PC-9 (cell line): ENCODE results near the gene CDH10. TPM values are rescaled to one million over a fixed set of nuclear protein-coding genes. Genes with fewer than 3 reads are reported as not detected.

Source experiments
- BruUV-seq: library from RNA; stranded (reverse); fragments of 400-500 nt; replicated peaks from 2 replicates; lab custom pipeline; 2021; lab: Mats Ljungman, UMichigan
- CTCF ChIA-PET: fragments of 300-600 bp; sonication (Branson Sonifier 250); formaldehyde crosslinking; loops from one replicate; lab custom pipeline; 2022; ENCODE audit warnings: antibody characterized with exemption; lab: Charles Lee
- POLR2A ChIA-PET: fragments of 300-600 bp; sonication (Branson Sonifier 250); formaldehyde crosslinking; loops from one replicate; lab custom pipeline; 2022; ENCODE audit warnings: antibody characterized with exemption; ENCODE audit not compliant: unreplicated experiment; lab: Charles Lee
- DNase-seq, 2 experiments: peaks; one replicate each; pipeline versions ENCODE4 v3.0.0 to v3.0.0-alpha.2; 2015 to 2022; ENCODE audit warnings: mixed read lengths in 1 of 2
- H2AFZ ChIP-seq: fragments of 200-600 bp; sonication (generic); 2 replicates; pipeline ENCODE4 v1.8.1; 2017; ENCODE audit warnings: antibody characterized with exemption
- H3F3A ChIP-seq: fragments of 200-600 bp; sonication (generic); 2 replicates; pipeline ENCODE4 v1.8.1; 2017; ENCODE audit warnings: antibody characterized with exemption, mild to moderate bottlenecking, low read depth; ENCODE audit not compliant: insufficient read depth
- H3K27ac ChIP-seq: fragments of 200-600 bp; sonication (generic); 2 replicates; pipeline ENCODE4 v1.6.1; 2016; ENCODE audit warnings: mixed run types
- H3K27me3 ChIP-seq: fragments of 200-600 bp; sonication (generic); 2 replicates; pipeline ENCODE4 v1.6.1; 2016; ENCODE audit warnings: low read depth, mixed run types; ENCODE audit not compliant: insufficient read depth
- H3K36me3 ChIP-seq: fragments of 200-600 bp; sonication (generic); 2 replicates; pipeline ENCODE4 v1.6.1; 2016; ENCODE audit warnings: low read depth, mixed run types
- H3K4me1 ChIP-seq: fragments of 200-600 bp; sonication (generic); replicated peaks from 2 replicates; pipeline ENCODE4 v1.6.1; 2016; ENCODE audit warnings: mixed run types; ENCODE audit not compliant: insufficient read depth
- H3K4me2 ChIP-seq: fragments of 200-600 bp; sonication (generic); 2 replicates; pipeline ENCODE4 v1.6.1; 2017; ENCODE audit warnings: mixed run types
- H3K4me3 ChIP-seq: fragments of 200-600 bp; sonication (generic); 2 replicates; pipeline ENCODE4 v1.6.1; 2016; ENCODE audit warnings: mixed run types
- H3K79me2 ChIP-seq: fragments of 200-600 bp; sonication (generic); 2 replicates; pipeline ENCODE4 v1.6.1; 2017; ENCODE audit warnings: low read depth, mixed run types
- H3K9me2 ChIP-seq: fragments of 200-600 bp; sonication (generic); 2 replicates; pipeline ENCODE4 v1.8.1; 2017; ENCODE audit warnings: mild to moderate bottlenecking; ENCODE audit not compliant: insufficient read depth
- H3K9me3 ChIP-seq: fragments of 200-600 bp; sonication (generic); 2 replicates; pipeline ENCODE4 v1.8.1; 2016; ENCODE audit warnings: low read depth; ENCODE audit not compliant: insufficient read depth
- H4K20me1 ChIP-seq: fragments of 200-600 bp; sonication (generic); 2 replicates; pipeline ENCODE4 v1.8.1; 2017; ENCODE audit not compliant: insufficient read depth
- CTCF ChIP-seq: fragments of 200-600 bp; sonication (generic); conservative IDR thresholded peaks from 2 replicates; pipeline ENCODE4 v1.6.1; 2017; ENCODE audit warnings: mixed run types, antibody characterized with exemption, mild to moderate bottlenecking, moderate library complexity
- EZH2 ChIP-seq: fragments of 200-600 bp; sonication (generic); IDR thresholded peaks from 2 replicates; pipeline ENCODE4 v1.8.0; 2017; ENCODE audit warnings: antibody characterized with exemption, low read depth
- intact Hi-C: fragments of 100-400 bp; cut with micrococcal nuclease; formaldehyde crosslinking; loops from one replicate; pipeline ENCODE4 v1.10.0; 2022; ENCODE audit not compliant: unreplicated experiment
- total RNA-seq: library from RNA; stranded (reverse); gene quantifications from 2 replicates; pipeline ENCODE4 v1.2.3, GENCODE V29; 2021

CDH10 gene
- total RNA-seq, 1 experiment from 2014 or later = 0.20 TPM

GRCh38 chr5:24629798-24630197, 15.0 kb downstream of the CDH10 start:
- Histone ChIP-seq H3K36me3 (no peaks in the 10 kb centered on the region), H2AFZ (no peak overlapping the region; the same call in 1 of the 2 replicates), H4K20me1 (no peaks in the 10 kb centered on the region), H3K9me2 (no peaks in the 10 kb centered on the region), H3K27me3 (no peaks in the 10 kb centered on the region), H3K4me2 (no peak overlapping the region), H3K4me3 (no peak overlapping the region), H3K4me1 (no peaks in the 10 kb centered on the region), H3F3A (no peaks in the 10 kb centered on the region), H3K79me2 (no peaks in the 10 kb centered on the region), H3K27ac (no peak overlapping the region), H3K9me3 (no peaks in the 10 kb centered on the region)
- intact Hi-C loops = loop anchor here (5.0 to 10.0 kb wide), 5 partner anchors 395 to 1853 kb away; no protein-coding TSS in a partner anchor
- DNase-seq = no peak
- ChIA-PET POLR2A (no interaction called here), CTCF (no interaction called here)
- TF ChIP-seq EZH2 (no peak), CTCF (no peak)
- no TSS peak for BruUV-seq

GRCh38 chr5:24624872-24625271, 19.9 kb downstream of the CDH10 start:
- intact Hi-C loops = no loop called here
- no TSS peak for BruUV-seq

GRCh38 chr5:24623624-24624023, 21.2 kb downstream of the CDH10 start:
- Histone ChIP-seq H3K4me2 (no peak overlapping the region), H3K27me3 (no peaks in the 10 kb centered on the region), H2AFZ (no peak overlapping the region), H3K79me2 (no peaks in the 10 kb centered on the region), H4K20me1 (no peaks in the 10 kb centered on the region), H3K27ac (no peak overlapping the region), H3K9me3 (no peaks in the 10 kb centered on the region), H3K4me1 (no peaks in the 10 kb centered on the region), H3K9me2 (no peaks in the 10 kb centered on the region), H3F3A (no peaks in the 10 kb centered on the region), H3K4me3 (no peak overlapping the region), H3K36me3 (no peaks in the 10 kb centered on the region)
- intact Hi-C loops = no loop called here
- ChIA-PET CTCF (no interaction called here), POLR2A (no interaction called here)
- BruUV-seq = no TSS peak
- TF ChIP-seq EZH2 = no peak
- no peak for TF ChIP-seq CTCF
- no peak for DNase-seq

More at GRCh38 chr5:24624872-24625271, 19.9 kb downstream of the CDH10 start:
- H3K9me2 ChIP-seq = no peaks in the 10 kb centered on the region
- no peaks in the 10 kb centered on the region for H3K9me3 ChIP-seq
- ChIA-PET CTCF (no interaction called here), POLR2A (no interaction called here)
- no peak overlapping the region for H3K27ac ChIP-seq
- H2AFZ ChIP-seq = no peak overlapping the region
- no peaks in the 10 kb centered on the region for H4K20me1 ChIP-seq
- no peaks in the 10 kb centered on the region for H3K27me3 ChIP-seq
- no peak overlapping the region for H3K4me2 ChIP-seq
- no peaks in the 10 kb centered on the region for H3K79me2 ChIP-seq
- no peak overlapping the region for H3K4me3 ChIP-seq
- H3K36me3 ChIP-seq = no peaks in the 10 kb centered on the region
- no peak for DNase-seq
- H3K4me1 ChIP-seq = no peaks in the 10 kb centered on the region
- TF ChIP-seq CTCF (no peak), EZH2 (no peak)
- H3F3A ChIP-seq = no peaks in the 10 kb centered on the region
